GM18507 (cell line): ENCODE results near the gene EMILIN3.

Experiments used
- DNase-seq: peaks from one replicate; pipeline ENCODE4 v3.0.0; 2011; ENCODE audit warnings: low read depth; ENCODE audit not compliant: insufficient read length; ENCODE audit errors: extremely low spot score
- FAIRE-seq: peaks from 2 replicates; lab custom pipeline; 2011; peaks lifted over from hg19 to GRCh38; lab: Jason Lieb, UNC

Gene EMILIN3

GRCh38 chr20:41365777-41366545, 657 bp downstream of the EMILIN3 start:
- DNase-seq (no peak), FAIRE-seq (no peak)

- FAIRE-seq: no peak
Observed at GRCh38 chr20:41364967-41365765, 1.5 kb downstream of the EMILIN3 start.

GRCh38 chr20:41364236-41364855, 2.3 kb downstream of the EMILIN3 start:
- DNase-seq (no peak), FAIRE-seq (no peak)

More at GRCh38 chr20:41364967-41365765, 1.5 kb downstream of the EMILIN3 start:
- no peak for DNase-seq

DNA sequence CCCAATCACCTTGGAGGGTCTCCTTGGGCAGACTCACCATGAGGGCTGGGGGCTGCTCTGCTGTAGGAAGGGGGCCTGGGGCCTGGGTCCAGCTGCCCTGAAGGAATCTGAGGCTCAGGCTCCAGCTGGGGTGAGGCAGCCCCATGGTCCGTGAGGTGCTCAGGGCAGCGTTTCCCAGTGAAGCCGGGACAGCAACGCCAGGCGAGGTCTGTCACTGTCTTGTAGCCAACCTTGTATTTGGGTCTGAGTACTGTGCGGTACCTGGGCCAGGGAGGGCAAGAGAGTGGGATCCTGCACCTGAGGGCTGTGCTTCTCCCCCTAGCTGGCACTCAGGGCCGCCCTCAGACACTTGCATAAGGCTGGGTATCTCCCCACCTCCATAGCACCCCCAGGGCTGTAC, 3.0 kb downstream of the EMILIN3 start:
- DNase-seq (no peak), FAIRE-seq (no peak)

- no peak for FAIRE-seq
- DNase-seq: no peak
Observed at GRCh38 chr20:41362748-41363140, 3.9 kb downstream of the EMILIN3 start.

DNA sequence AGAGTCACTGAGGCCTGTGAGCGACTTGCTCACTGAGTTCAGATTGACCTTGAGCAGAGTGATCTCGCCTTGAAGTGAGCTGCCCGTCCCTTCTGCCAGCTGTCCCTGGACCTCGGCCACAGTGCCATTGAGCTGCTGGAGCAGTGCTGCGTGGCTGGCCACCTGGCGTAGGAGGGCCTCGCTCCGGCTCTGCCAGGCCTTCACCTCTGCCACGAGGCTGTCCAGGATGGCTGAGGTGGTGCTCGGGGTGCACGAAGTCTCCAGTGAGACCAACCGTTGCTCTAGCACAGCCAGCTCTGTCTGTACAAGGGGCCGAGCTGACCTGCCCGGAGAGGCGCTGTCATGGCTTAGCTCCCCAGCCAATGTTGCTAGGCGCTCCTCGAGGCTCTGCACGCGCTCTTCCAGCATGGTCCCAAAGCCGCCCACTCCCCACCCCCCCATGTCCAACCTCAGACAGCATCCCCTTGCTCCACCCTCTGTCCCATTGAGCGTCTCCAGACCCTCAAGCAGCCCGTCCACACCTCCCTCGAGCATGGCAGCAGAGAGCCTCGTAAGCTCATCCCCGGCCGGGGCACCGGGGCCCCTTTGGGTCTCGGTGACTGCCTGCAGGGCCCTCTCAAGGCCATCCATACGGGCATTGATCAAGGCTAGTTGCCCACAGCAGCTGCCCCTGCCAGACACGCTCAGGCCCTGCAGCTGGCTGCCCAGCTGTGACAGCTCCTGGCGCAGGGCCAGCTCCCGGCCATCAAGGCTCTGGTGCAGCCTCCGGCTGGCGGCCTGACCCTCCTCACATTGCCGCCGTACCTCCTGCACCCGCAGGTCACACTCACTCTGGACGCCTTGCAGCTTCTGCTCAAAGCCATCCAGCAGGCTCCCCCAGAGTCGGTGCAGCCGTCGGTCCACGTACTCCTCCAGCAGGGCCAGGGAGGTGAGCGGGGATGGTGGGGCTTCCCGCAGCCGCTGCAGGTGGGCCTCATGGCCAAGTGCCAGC, 4.6 kb downstream of the EMILIN3 start:
- DNase-seq (no peak), FAIRE-seq (no peak)

DNA sequence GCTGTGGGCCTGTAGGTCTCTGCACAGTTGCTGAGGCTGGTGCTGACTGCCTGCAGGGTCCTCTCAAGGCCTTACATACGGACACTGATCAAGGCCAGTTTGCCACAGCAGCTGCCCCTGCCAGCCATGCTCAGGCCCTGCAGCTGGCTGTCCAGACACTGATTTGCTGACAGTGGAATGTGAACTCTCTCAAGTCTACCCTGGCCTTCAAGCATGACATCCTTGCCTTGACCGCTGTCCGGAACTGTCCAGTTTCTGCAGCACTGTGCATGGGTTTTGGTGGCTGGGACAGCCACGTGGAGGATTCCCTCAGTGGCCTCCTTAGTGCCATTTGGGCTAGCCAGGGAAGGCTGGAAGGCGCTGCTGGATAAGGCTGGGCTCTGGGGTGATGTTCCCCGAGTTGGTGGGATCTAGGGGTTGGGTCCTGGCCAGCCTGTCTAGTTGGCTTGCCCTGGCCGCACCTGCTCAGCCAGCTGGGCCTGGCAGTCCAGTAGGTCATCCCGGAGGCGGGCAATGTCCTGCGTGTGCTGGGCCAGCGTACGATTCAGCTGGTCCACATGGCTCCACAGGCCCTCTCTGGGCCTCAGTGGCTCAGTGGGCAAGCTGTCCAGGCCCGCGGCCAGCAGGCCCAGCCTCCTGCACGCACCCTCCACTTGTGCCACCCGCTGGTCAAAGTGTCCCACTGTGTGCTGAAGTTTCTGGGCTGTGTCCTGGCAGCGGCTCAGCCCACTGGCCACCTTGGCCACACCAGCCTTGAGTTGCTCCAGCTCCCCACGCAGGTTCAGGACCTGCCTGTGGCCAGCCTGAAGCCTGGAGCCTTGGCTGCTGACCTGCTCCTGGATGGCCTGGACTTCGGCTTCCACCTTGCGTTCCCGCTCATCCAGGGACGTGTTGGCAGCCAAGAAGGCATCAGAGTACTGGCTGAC, 5.5 kb downstream of the EMILIN3 start:
- FAIRE-seq (no peak), DNase-seq (no peak)

GRCh38 chr20:41359541-41360011, 7.0 kb downstream of the EMILIN3 start:
- DNase-seq (no peak), FAIRE-seq (no peak)

DNA sequence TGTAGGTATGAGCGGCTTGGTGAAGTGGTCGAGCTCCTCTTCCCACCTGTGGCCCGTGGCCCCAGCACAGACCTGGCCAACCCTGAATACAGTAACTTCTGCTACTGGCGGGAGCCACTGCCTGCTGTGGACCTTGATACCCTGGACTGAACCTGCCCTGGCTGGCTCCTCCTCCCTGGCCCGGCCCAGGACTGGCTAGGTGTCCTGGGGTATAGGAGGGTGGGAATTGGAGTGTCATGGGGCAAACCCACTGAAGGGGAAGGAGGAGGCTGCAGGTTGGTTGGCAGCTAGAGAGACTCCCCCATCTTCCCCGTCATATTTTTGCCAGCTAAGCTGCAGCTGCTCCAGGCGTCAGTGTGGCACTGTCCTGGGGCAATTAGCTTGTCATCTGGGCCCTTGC, 7.9 kb downstream of the EMILIN3 start:
- FAIRE-seq: no peak
- no peak for DNase-seq

- no peak for FAIRE-seq
- no peak for DNase-seq
Observed at GRCh38 chr20:41358230-41358629, 8.4 kb downstream of the EMILIN3 start.

- FAIRE-seq (no peak), DNase-seq (no peak)
Observed at GRCh38 chr20:41357424-41358163, 9.0 kb downstream of the EMILIN3 start.

- FAIRE-seq: no peak
- no peak for DNase-seq
Observed at GRCh38 chr20:41356951-41357350, 9.7 kb downstream of the EMILIN3 start.

- no peak for DNase-seq
- no peak for FAIRE-seq
Observed at GRCh38 chr20:41355598-41356203, 10.9 kb downstream of the EMILIN3 start.

- FAIRE-seq (no peak), DNase-seq (no peak)
Observed at GRCh38 chr20:41355192-41355591, 11.4 kb downstream of the EMILIN3 start.

- DNase-seq (no peak), FAIRE-seq (no peak)
Observed at GRCh38 chr20:41353530-41353929, 13.1 kb downstream of the EMILIN3 start.

DNA sequence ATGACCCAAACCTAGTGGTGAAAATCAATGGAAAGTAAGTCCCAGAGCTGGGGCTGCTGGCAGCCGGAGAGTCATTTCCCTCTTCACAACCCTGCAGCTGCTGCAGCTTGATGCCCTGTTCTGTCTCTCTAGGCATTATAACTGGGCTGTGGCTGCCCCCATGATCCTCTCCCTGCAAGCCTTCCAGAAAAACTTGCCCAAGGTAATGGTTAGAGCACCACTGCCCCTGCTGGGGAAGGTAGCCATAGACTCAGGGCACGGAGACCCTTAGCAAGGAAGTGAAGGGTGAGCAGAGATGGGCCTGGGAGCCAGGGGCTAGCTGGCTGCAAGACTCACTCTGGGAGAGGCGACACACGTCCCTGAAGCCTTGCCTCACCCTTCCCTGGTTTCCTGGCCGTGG, 14.0 kb downstream of the EMILIN3 start:
- DNase-seq (no peak), FAIRE-seq (no peak)

DNA sequence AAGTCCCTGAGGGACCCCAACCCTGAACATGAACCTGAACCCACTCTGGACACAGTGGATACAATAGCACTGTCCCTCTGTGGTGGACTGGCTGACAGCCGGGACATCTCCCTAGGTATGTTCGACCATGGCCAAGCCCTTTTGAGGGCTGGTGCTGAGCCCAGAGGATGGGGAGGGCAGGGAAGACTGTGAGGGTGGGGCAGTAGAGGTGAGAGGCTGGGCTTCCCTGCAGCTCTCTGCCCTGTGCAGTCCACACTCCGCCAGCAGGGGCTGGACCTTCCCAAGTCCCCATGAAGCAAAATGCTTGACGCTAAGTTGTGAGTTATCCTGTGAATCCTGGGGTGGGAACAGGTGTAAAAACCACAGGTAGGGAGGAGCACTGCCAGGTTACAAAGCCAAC, 14.5 kb downstream of the EMILIN3 start:
- no peak for FAIRE-seq
- DNase-seq: no peak
